GM23338 (cell line): ENCODE results near the gene BTNL8.

Source experiments
- CTCF ChIP-seq, 2 experiments: fragments of 200-600 bp in 1 of 2; sonication (generic) in 1 of 2; conservative IDR thresholded peaks; 2 replicates each; pipeline versions ENCODE4 v1.5.1 to v1.6.1; 2016 to 2017; ENCODE audit warnings: antibody characterized with exemption in 2 of 2, low read depth in 2 of 2, mild to moderate bottlenecking in 2 of 2, moderate library complexity in 1 of 2
- EZH2 ChIP-seq: fragments of 200-600 bp; sonication (generic); IDR thresholded peaks from one replicate; pipeline ENCODE4 v1.8.0; 2017; ENCODE audit warnings: antibody characterized with exemption, mild to moderate bottlenecking, low read depth; ENCODE audit not compliant: unreplicated experiment
- EZH2phosphoT487 ChIP-seq: fragments of 200-600 bp; sonication (generic); IDR thresholded peaks from one replicate; pipeline ENCODE4 v1.8.1; 2018; ENCODE audit warnings: antibody characterized with exemption; ENCODE audit not compliant: unreplicated experiment
- POLR2AphosphoS5 ChIP-seq: IDR thresholded peaks from 2 replicates; pipeline ENCODE4 v1.6.1; 2016; ENCODE audit warnings: antibody characterized with exemption, low read depth
- STAT1 ChIP-seq: IDR thresholded peaks from one replicate; pipeline ENCODE4 v1.6.1; 2016; ENCODE audit warnings: antibody characterized with exemption; ENCODE audit not compliant: unreplicated experiment

GRCh38 chr5:180850434-180851078 lies 48.4 kb upstream of the BTNL8 start:
- TF ChIP-seq POLR2AphosphoS5 (no peak), CTCF (conservative IDR thresholded peaks at IDR 0.05; ENCODE audit: low read depth in 2 of 2) (no peak), EZH2phosphoT487 (no peak), EZH2 (no peak), STAT1 (no peak)
